Right ventricle myocardium superior (tissue), 1 donor: ENCODE measurements around the gene REV1. TPM values are rescaled to one million over a fixed set of nuclear protein-coding genes. Genes with fewer than 3 reads are reported as not detected.
"Not testable (repeated sequence)": the region's sequence is repeated elsewhere in the genome, so short reads cannot be mapped to it uniquely, and the experiment has no call there.

Source experiments
- ATAC-seq: fragments of 200-7000 bp; cut with Tn5 transposase; one replicate; pipeline ENCODE4 v1.9.1; 2020; ENCODE audit warnings: mild to moderate bottlenecking; ENCODE audit not compliant: poor library complexity
- DNase-seq: peaks from one replicate; pipeline ENCODE4 v3.0.0-alpha.2; 2020
- intact Hi-C: fragments of 100-400 bp; cut with DNase I; formaldehyde crosslinking; loops from one replicate; pipeline ENCODE4 v1.11.2; 2022
- total RNA-seq: library from RNA; stranded (reverse); fragmentation: NEBNext Ultra II Directional; extraction: Animal tissue kit (Norgen Biotek cat#: 25700); gene quantifications from one replicate; pipeline ENCODE4 v1.2.1, GENCODE V29; 2021
- donor health status: DM: no; HTN: yes; CAD: no; lungs with severe emphysema.

REV1 gene
- total RNA-seq, 1 donor from 2014 or later = 59.2 TPM

GRCh38 chr2:99386011-99386410 is 103.8 kb downstream of the REV1 start:
- ATAC-seq (no peak), DNase-seq (no peak)
- intact Hi-C loops = no loop called here

- DNase-seq = no peak
- no peak for ATAC-seq
- intact Hi-C loops = no loop called here
Measured at GRCh38 chr2:99382143-99382542, 107.7 kb downstream of the REV1 start.

- no peak for DNase-seq
- no peak for ATAC-seq
- intact Hi-C loops = no loop called here
Measured at GRCh38 chr2:99380376-99381010, 109.3 kb downstream of the REV1 start.

GRCh38 chr2:99377879-99378278 is 111.9 kb downstream of the REV1 start:
- ATAC-seq (no peak), DNase-seq (no peak)
- intact Hi-C loops = no loop called here

- intact Hi-C loops = no loop called here
- DNase-seq (no peak), ATAC-seq (no peak)
Measured at GRCh38 chr2:99376254-99376864, 113.5 kb downstream of the REV1 start.

- DNase-seq = no peak
Measured at GRCh38 chr2:99374747-99375146, 115.1 kb downstream of the REV1 start.

GRCh38 chr2:99373144-99373543 is 116.7 kb downstream of the REV1 start:
- intact Hi-C loops = no loop called here
- DNase-seq (no peak), ATAC-seq (no peak)

More at GRCh38 chr2:99374747-99375146, 115.1 kb downstream of the REV1 start:
- intact Hi-C loops = no loop called here
- no peak for ATAC-seq

GRCh38 chr2:99368854-99369253 is 121.0 kb downstream of the REV1 start:
- ATAC-seq, DNase-seq, intact Hi-C loops: not testable (repeated sequence)

GRCh38 chr2:99365661-99366060 is 124.2 kb downstream of the REV1 start:
- intact Hi-C loops = no loop called here
- no peak for ATAC-seq
- DNase-seq = no peak

- no peak for ATAC-seq
- intact Hi-C loops = no loop called here
- no peak for DNase-seq
Measured at GRCh38 chr2:99356853-99357252, 133.0 kb downstream of the REV1 start.

- ATAC-seq, intact Hi-C loops, DNase-seq: not testable (repeated sequence)
Measured at GRCh38 chr2:99354825-99355224, 135.0 kb downstream of the REV1 start.

GRCh38 chr2:99354070-99354469 is 135.7 kb downstream of the REV1 start:
- DNase-seq (no peak), ATAC-seq (no peak)
- intact Hi-C loops = no loop called here

Other genes starting within 250 kb of the REV1 start
- gene LYG2, start 234.4 kb downstream of the REV1 start, total RNA-seq = not detected
- gene LYG1, start 188.8 kb downstream of the REV1 start, total RNA-seq = not detected
- 16.6 TPM for gene TXNDC9, start 153.7 kb downstream of the REV1 start, total RNA-seq
- gene EIF5B, start 152.6 kb downstream of the REV1 start, total RNA-seq = 84.7 TPM